Mucosa of rectum (tissue), 2 donors: Measurements from ENCODE around the gene SLC8A1.

Experiments used
- H3K27ac ChIP-seq, 2 donors: one replicate each; pipeline ENCODE4 v1.7.0; 2013; ENCODE audit warnings: inconsistent platforms in 2 of 2, low read depth in 2 of 2, low read length in 2 of 2
- H3K27me3 ChIP-seq, 2 donors: one replicate each; pipeline ENCODE4 v1.7.0; 2013; ENCODE audit warnings: low read length in 2 of 2; ENCODE audit not compliant: control insufficient read depth in 2 of 2, insufficient read depth in 2 of 2
- H3K36me3 ChIP-seq, 2 donors: one replicate each; pipeline ENCODE4 v1.7.0; 2013; ENCODE audit warnings: low read length in 2 of 2; ENCODE audit not compliant: control insufficient read depth in 2 of 2, insufficient read depth in 2 of 2
- H3K4me1 ChIP-seq, 2 donors: one replicate each; pipeline ENCODE4 v1.7.0; 2013; ENCODE audit warnings: low read length in 2 of 2, mild to moderate bottlenecking in 1 of 2; ENCODE audit not compliant: control insufficient read depth in 2 of 2, insufficient read depth in 2 of 2
- H3K4me3 ChIP-seq, 2 donors: one replicate each; pipeline ENCODE4 v1.7.0; 2013; ENCODE audit warnings: low read length in 2 of 2
- H3K9ac ChIP-seq, 2 donors: one replicate each; pipeline ENCODE4 v1.7.0; 2013; ENCODE audit warnings: low read length in 2 of 2, low read depth in 1 of 2, mild to moderate bottlenecking in 1 of 2
- H3K9me3 ChIP-seq, 2 donors: one replicate each; pipeline ENCODE4 v1.7.0; 2013; ENCODE audit warnings: low read length in 2 of 2; ENCODE audit not compliant: control insufficient read depth in 2 of 2
- donor health status: healthy.
- donor health status: Normal muscosa, but diverticular disease.

Gene SLC8A1

DNA sequence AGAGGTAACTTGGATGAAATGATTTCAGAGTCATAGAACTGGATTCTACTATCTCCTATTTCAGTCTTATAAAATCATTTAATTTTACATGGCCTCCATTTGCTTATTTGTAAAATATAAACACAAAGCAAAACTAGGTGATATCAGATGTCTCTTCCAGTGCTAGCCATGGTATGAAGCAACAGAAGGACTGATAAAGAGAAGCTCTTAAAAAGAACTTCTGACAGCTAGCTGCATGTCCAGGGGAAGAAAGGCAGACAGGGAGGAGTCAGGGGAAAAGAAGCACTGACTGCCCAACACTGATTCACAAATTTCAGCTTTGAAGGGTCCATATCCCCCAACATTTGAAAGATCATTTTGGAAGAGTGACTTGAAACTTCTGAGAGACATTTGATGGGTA, 6.4 kb downstream of the SLC8A1 start:
- Histone ChIP-seq H3K27me3 (no peaks in the 10 kb centered on the region), H3K4me3 (no peak overlapping the region), H3K9me3 (no peaks in the 10 kb centered on the region), H3K27ac (no peak overlapping the region), H3K9ac (no peak overlapping the region), H3K4me1 (no peaks in the 10 kb centered on the region), H3K36me3 (no peaks in the 10 kb centered on the region)

DNA sequence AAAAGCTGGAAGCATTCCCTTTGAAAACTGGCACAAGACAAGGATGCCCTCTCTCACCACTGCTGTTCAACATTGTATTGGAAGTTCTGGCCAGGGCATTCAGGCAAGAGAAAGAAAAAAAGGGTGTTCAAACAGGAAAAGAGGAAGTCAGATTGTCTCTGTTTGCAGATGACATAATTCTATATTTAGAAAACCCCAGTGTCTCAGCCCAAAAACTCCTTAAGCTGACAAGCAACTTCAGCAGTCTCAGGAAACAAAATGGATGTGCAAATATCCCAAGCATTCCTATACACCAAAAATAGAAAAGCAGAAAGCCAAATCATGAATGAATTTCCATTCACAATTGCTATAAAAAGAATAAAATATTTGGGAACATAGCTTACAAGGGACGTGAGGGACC, 11.1 kb downstream of the SLC8A1 start:
- H3K4me1 ChIP-seq = no peaks in the 10 kb centered on the region
- H3K9ac ChIP-seq = no peak overlapping the region
- no peaks in the 10 kb centered on the region for H3K27me3 ChIP-seq
- H3K36me3 ChIP-seq = no peaks in the 10 kb centered on the region
- no peak overlapping the region for H3K27ac ChIP-seq
- no peaks in the 10 kb centered on the region for H3K9me3 ChIP-seq
- H3K4me3 ChIP-seq = no peak overlapping the region

- Histone ChIP-seq H3K27ac (no peak overlapping the region), H3K4me3 (no peak overlapping the region), H3K36me3 (no peaks in the 10 kb centered on the region), H3K4me1 (no peaks in the 10 kb centered on the region), H3K9me3 (no peaks in the 10 kb centered on the region), H3K27me3 (no peaks in the 10 kb centered on the region), H3K9ac (no peak overlapping the region)
Observed at GRCh38 chr2:40439473-40439872, 12.4 kb downstream of the SLC8A1 start.

DNA sequence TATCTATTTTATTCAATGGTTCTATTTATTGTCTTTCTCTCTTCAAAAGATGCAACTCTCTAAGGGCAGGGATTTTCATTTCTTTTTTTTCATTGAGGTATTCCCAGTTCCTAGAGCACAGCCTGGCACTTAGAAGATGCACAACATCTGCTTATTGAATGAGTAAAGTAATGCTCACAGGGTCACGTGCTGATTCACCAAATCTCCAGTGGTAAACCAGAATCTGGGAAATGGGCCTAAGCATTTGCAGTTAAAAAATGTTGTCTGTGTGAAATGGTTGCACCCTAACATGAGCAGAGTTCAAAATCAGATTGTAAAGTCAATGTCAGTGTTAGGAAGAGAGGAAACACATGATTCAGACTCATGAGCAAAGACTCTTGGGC, 15.8 kb downstream of the SLC8A1 start:
- no peak overlapping the region for H3K9ac ChIP-seq
- no peaks in the 10 kb centered on the region for H3K36me3 ChIP-seq
- no peak overlapping the region for H3K4me3 ChIP-seq
- no peaks in the 10 kb centered on the region for H3K27me3 ChIP-seq
- no peaks in the 10 kb centered on the region for H3K4me1 ChIP-seq
- H3K27ac ChIP-seq = no peak overlapping the region
- H3K9me3 ChIP-seq = no peaks in the 10 kb centered on the region

GRCh38 chr2:40435426-40436092, 16.3 kb downstream of the SLC8A1 start:
- Histone ChIP-seq H3K4me1 (no peaks in the 10 kb centered on the region), H3K9ac (no peak overlapping the region), H3K36me3 (no peaks in the 10 kb centered on the region), H3K27me3 (no peaks in the 10 kb centered on the region), H3K27ac (peak overlapping the region in 1 of 2 donors; percentile 3), H3K9me3 (no peaks in the 10 kb centered on the region), H3K4me3 (no peak overlapping the region)

DNA sequence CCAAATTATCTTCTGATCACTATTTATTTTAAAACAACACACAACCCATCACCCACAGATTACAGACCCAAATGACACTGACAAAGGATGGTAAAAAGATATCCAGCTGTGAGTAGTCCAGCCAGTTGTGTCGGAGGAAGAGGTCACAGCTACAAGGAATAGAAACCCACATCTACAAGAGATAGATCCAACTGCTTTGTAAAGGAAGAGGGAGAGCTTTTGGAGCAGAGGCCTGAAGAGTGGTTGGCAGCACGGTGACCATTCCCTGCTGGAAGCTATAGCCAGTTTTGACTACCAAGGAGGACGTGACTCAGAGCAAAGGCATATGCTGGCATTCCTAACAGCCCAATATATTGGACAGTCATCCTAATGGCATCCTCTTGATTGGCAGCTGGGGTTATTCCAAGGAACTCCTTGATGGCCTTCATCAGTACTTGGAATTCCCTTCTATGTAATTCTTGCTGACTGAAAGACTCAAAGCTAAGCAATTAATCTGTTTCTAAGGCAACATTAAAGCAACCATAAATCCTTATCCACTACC, 17.1 kb downstream of the SLC8A1 start:
- no peak overlapping the region for H3K4me3 ChIP-seq
- H3K36me3 ChIP-seq = no peaks in the 10 kb centered on the region
- no peaks in the 10 kb centered on the region for H3K4me1 ChIP-seq
- H3K27ac ChIP-seq = peak overlapping the region in 1 of 2 donors; percentile 3
- H3K27me3 ChIP-seq = no peaks in the 10 kb centered on the region
- H3K9ac ChIP-seq = no peak overlapping the region
- H3K9me3 ChIP-seq = no peaks in the 10 kb centered on the region

DNA sequence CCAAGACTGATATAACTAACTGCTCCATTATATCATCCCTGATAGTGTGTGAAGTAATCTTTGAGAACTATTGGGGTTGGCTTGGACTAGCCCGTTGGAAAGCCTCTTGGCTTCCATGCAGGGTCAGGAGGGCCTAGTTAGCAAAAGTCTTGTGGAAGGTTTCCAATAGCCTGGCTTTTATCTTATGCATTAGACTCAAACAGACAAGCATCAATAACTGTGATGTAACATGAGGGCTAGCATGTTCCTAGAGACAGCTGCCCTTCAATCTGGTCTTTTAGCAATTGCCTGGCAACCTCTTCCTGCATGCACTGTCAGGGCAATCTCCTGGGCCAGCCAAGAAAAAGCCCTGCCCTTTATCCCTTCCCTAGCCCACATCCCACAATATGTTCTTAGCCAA, 18.2 kb downstream of the SLC8A1 start:
- Histone ChIP-seq H3K9ac (no peak overlapping the region), H3K36me3 (no peaks in the 10 kb centered on the region), H3K9me3 (no peaks in the 10 kb centered on the region), H3K27me3 (no peaks in the 10 kb centered on the region), H3K4me3 (no peak overlapping the region), H3K27ac (no peak overlapping the region), H3K4me1 (no peaks in the 10 kb centered on the region)

GRCh38 chr2:40432921-40433483, 18.9 kb downstream of the SLC8A1 start:
- no peaks in the 10 kb centered on the region for H3K9me3 ChIP-seq
- no peaks in the 10 kb centered on the region for H3K27me3 ChIP-seq
- H3K9ac ChIP-seq = no peak overlapping the region
- H3K4me1 ChIP-seq = no peaks in the 10 kb centered on the region
- no peaks in the 10 kb centered on the region for H3K36me3 ChIP-seq
- H3K27ac ChIP-seq = no peak overlapping the region
- no peak overlapping the region for H3K4me3 ChIP-seq

DNA sequence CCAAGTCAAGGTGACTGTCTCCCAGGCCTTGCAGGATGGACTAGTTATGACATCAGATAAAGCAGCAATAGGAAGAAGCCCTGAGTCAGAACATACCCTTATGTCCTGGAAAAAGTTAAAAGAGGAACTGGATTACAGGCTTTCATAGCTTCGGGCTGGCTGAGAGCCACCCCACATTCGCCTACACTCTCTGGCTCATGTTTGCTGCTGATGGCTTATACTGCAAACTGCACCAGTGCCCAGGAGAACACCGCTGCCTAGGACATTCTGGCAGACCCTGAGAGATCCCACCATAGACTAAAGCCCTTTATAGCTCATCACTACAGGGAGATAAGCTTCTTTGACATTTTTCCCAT, 20.3 kb downstream of the SLC8A1 start:
- Histone ChIP-seq H3K9me3 (no peaks in the 10 kb centered on the region), H3K4me3 (no peak overlapping the region), H3K9ac (no peak overlapping the region), H3K4me1 (no peaks in the 10 kb centered on the region), H3K27ac (no peak overlapping the region), H3K27me3 (no peaks in the 10 kb centered on the region), H3K36me3 (no peaks in the 10 kb centered on the region)

DNA sequence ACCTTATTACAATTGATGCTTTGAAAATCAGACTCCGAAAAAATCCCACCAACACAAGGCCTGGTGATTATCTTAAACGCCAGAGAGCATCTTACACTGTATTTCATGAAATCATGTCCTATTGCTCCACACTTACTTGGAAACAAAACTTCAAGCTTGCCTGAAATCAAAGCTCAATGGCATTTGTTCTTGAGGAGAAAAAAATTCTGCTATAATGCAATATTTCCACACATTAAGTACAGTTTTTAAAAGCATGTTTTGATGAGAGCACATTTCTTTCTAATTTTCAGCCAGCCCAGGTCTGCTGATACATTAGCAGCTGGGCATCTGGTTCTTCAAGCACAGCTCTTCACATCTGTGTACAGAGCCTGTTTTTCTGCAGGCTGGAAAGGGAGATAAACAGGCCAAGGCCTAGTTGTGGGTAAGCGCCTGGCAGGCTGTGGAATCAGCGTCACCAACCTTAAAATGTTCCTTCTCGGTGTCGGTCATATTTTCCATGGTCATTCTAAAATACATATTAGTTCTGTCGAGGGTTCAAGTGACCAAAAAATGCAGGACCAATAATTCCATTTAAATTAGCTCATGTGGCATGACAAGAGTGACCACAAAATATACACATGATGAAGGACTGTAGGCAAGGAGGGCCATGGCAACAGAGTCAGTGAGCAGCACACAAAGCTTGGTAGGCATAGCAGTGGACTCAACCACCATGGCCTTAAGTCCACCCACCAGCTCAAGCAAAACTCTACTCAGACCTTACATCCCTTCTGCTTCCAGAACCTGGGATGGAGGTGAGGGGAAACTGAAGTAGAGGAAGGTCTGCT, 20.9 kb downstream of the SLC8A1 start:
- Histone ChIP-seq H3K4me1 (no peaks in the 10 kb centered on the region), H3K9me3 (no peaks in the 10 kb centered on the region), H3K36me3 (no peaks in the 10 kb centered on the region), H3K27ac (no peak overlapping the region), H3K27me3 (no peaks in the 10 kb centered on the region), H3K9ac (no peak overlapping the region), H3K4me3 (no peak overlapping the region)
